ENCODE data around the gene MAP7. TPM values are rescaled to one million over a fixed set of nuclear protein-coding genes. Genes with fewer than 3 reads are reported as not detected.
"Not testable (repeated sequence)": the region's sequence is repeated elsewhere in the genome, so short reads cannot be mapped to it uniquely, and the experiment has no call there.

The MAP7 gene
- total RNA-seq, 3 donors from 2014 or later (not counting 1 experiment from before 2014, with no cell fraction given) = 0.14 to 0.68 (median 0.14) TPM

DNA sequence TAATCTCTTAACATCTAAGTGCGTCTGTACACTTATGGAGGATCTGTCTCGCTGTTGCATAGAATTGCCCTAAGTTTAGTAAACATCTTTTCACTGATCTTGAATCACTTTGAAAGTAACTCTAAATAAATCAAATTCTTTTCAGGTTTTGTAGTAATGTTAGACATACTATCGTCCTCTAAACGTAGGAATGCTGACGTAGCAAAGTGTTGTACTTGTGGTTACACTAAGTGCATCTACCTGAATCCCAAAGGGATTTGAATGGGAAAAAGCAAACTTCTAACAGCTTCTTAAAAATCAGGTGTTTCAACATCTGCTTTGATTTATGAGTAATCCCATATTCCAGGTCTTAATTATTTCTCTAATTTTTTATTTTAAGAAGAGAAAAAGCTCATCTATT, 49.8 kb downstream of the MAP7 start:
- ATAC-seq = no peak
- no peak overlapping the region for H3K4me3 Mint-ChIP-seq

DNA sequence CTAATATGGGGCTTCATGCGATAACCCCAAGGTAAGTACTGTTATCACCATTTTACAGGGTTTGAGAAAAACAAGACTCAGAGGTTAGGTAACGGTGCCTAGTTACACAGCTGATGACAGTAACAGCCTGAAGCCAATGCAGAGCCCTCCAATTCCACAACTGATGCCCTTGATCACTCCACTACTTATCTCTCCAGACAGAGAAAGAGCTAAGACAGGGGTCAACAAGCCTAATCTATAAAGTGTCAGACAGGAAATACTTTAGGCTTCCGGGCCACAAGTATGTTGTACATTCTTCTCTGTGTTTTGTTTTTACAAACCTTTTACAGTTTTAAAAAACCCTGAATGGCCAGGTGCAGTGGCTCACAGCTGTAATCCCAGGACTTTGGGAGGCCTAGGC, 50.9 kb downstream of the MAP7 start:
- Histone ChIP-seq H3K36me3 (ENCODE audit: control insufficient read depth, insufficient read depth, low read length) (no peaks in the 10 kb centered on the region), H3K4me1 (ENCODE audit: control insufficient read depth, insufficient read depth, low read length) (no peaks in the 10 kb centered on the region), H3K27me3 (ENCODE audit: control insufficient read depth, insufficient read depth, low read length) (no peaks in the 10 kb centered on the region), H3K4me3 (ENCODE audit: low read length) (no peak overlapping the region), H3K9me3 (ENCODE audit: control insufficient read depth, insufficient read depth, low read length) (no peaks in the 10 kb centered on the region), H3K27ac (ENCODE audit: low read length) (no peak overlapping the region)
- Mint-ChIP-seq H3K27ac (no peak overlapping the region), H3K27me3 (ENCODE audit: low read depth in 2 of 2) (peaks cover 0 to 2% of the 10 kb centered on the region in 2 donors), H3K36me3 (no peaks in the 10 kb centered on the region), H3K4me3 (no peak overlapping the region), H3K4me1 (no peaks in the 10 kb centered on the region), H3K9me3 (no peaks in the 10 kb centered on the region)
- TF ChIP-seq, protein P1, sequence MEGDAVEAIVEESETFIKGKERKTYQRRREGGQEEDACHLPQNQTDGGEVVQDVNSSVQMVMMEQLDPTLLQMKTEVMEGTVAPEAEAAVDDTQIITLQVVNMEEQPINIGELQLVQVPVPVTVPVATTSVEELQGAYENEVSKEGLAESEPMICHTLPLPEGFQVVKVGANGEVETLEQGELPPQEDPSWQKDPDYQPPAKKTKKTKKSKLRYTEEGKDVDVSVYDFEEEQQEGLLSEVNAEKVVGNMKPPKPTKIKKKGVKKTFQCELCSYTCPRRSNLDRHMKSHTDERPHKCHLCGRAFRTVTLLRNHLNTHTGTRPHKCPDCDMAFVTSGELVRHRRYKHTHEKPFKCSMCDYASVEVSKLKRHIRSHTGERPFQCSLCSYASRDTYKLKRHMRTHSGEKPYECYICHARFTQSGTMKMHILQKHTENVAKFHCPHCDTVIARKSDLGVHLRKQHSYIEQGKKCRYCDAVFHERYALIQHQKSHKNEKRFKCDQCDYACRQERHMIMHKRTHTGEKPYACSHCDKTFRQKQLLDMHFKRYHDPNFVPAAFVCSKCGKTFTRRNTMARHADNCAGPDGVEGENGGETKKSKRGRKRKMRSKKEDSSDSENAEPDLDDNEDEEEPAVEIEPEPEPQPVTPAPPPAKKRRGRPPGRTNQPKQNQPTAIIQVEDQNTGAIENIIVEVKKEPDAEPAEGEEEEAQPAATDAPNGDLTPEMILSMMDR (IDR thresholded peaks at IDR 0.05) = no peak
- ATAC-seq (no peak), DNase-seq (no peak)
- intact Hi-C loops (cut with micrococcal nuclease) = no loop called here
- WGBS (ENCODE audit: insufficient coverage) = 82% methylated on average over 3 of the region's 3 CpGs

More for the DNA sequence above, 49.8 kb downstream of the MAP7 start:
- Mint-ChIP-seq H3K36me3 (no peaks in the 10 kb centered on the region), H3K4me1 (no peaks in the 10 kb centered on the region), H3K9me3 (no peaks in the 10 kb centered on the region), H3K27me3 (ENCODE audit: low read depth in 2 of 2) (peaks cover 0 to 2% of the 10 kb centered on the region in 2 donors), H3K27ac (no peak overlapping the region)
- TF ChIP-seq, protein P1 (IDR thresholded peaks at IDR 0.05) = no peak
- H3K27me3 ChIP-seq (ENCODE audit: control insufficient read depth, insufficient read depth, low read length) = no peaks in the 10 kb centered on the region
- H3K9me3 ChIP-seq (ENCODE audit: control insufficient read depth, insufficient read depth, low read length) = no peaks in the 10 kb centered on the region
- H3K36me3 ChIP-seq (ENCODE audit: control insufficient read depth, insufficient read depth, low read length) = no peaks in the 10 kb centered on the region
- H3K4me1 ChIP-seq (ENCODE audit: control insufficient read depth, insufficient read depth, low read length) = no peaks in the 10 kb centered on the region
- intact Hi-C loops (cut with micrococcal nuclease) = no loop called here
- WGBS (ENCODE audit: insufficient coverage) = 100% methylated on average over 2 of the region's 5 CpGs
- no peak for DNase-seq
- no peak overlapping the region for H3K27ac ChIP-seq (ENCODE audit: low read length)
- no peak overlapping the region for H3K4me3 ChIP-seq (ENCODE audit: low read length)

DNA sequence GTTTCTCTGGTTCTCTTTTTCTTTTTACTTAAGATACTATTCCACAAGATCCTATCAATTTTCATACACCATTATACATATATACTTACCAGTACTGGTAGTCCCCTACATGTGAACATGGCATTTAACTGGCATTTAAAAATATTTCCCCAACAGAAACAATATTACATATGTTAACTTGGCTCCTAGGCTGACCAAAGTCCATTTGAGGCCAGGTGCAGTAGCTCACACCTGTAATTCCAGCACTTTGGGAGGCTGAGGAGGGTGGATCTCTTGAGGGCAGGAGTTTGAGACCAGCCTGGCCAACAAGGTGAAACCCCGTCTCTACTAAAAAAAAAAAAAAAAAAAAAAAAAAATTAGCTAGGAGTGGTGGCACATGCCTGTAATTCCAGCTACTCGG, 53.8 kb downstream of the MAP7 start:
- H3K27me3 Mint-ChIP-seq (ENCODE audit: low read depth in 2 of 2); DNase-seq; H3K9me3 ChIP-seq (ENCODE audit: control insufficient read depth, insufficient read depth, low read length); H3K36me3 Mint-ChIP-seq; H3K9me3 Mint-ChIP-seq; ATAC-seq; H3K4me3 ChIP-seq (ENCODE audit: low read length); H3K36me3 ChIP-seq (ENCODE audit: control insufficient read depth, insufficient read depth, low read length); H3K4me1 Mint-ChIP-seq; H3K4me3 Mint-ChIP-seq; H3K27me3 ChIP-seq (ENCODE audit: control insufficient read depth, insufficient read depth, low read length); H3K27ac ChIP-seq (ENCODE audit: low read length); H3K4me1 ChIP-seq (ENCODE audit: control insufficient read depth, insufficient read depth, low read length); H3K27ac Mint-ChIP-seq; intact Hi-C loops (cut with micrococcal nuclease): not testable (repeated sequence)
- 90% methylated on average over 1 of the region's 2 CpGs for WGBS (ENCODE audit: insufficient coverage)

DNA sequence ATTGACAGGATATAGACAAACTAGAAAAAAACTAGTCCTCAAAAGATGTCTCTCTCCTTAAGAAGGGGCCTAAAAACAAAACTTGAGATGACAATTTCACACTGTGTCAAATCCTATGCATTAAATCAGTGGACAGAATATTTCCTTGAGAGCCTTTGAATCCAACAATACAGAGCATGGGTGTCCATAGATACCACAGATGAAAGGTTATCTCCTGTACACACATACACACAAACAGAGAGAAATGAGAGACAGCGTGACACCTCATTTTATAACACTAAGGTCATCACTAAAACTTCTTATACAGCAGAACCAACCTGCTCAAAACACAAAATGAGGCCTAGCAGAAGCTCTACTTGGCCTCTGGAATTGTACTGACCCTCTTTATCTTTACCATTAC, 55.5 kb downstream of the MAP7 start:
- no peaks in the 10 kb centered on the region for H3K36me3 ChIP-seq (ENCODE audit: control insufficient read depth, insufficient read depth, low read length)
- intact Hi-C loops (cut with micrococcal nuclease) = no loop called here
- DNase-seq (no peak), ATAC-seq (no peak)
- 84% methylated on average over 1 of the region's 1 CpG for WGBS (ENCODE audit: insufficient coverage)
- H3K27ac ChIP-seq (ENCODE audit: low read length) = no peak overlapping the region
- Mint-ChIP-seq H3K4me3 (no peak overlapping the region), H3K27me3 (ENCODE audit: low read depth in 2 of 2) (peaks cover 0 to 12% of the 10 kb centered on the region in 2 donors), H3K36me3 (no peaks in the 10 kb centered on the region), H3K4me1 (no peaks in the 10 kb centered on the region), H3K27ac (no peak overlapping the region), H3K9me3 (no peaks in the 10 kb centered on the region)
- H3K4me1 ChIP-seq (ENCODE audit: control insufficient read depth, insufficient read depth, low read length) = no peaks in the 10 kb centered on the region
- H3K27me3 ChIP-seq (ENCODE audit: control insufficient read depth, insufficient read depth, low read length) = no peaks in the 10 kb centered on the region
- H3K4me3 ChIP-seq (ENCODE audit: low read length) = no peak overlapping the region
- H3K9me3 ChIP-seq (ENCODE audit: control insufficient read depth, insufficient read depth, low read length) = no peaks in the 10 kb centered on the region
- TF ChIP-seq, protein P1 (IDR thresholded peaks at IDR 0.05) = no peak

Data from natural killer cell (primary cell).